Right lung (tissue), 5 donors: Measurements from ENCODE around the gene LAMA4. TPM values are rescaled to one million over a fixed set of nuclear protein-coding genes. Genes with fewer than 3 reads are reported as not detected.
"Not testable (repeated sequence)": the region's sequence is repeated elsewhere in the genome, so short reads cannot be mapped to it uniquely, and the experiment has no call there.

ENCODE experiments used
- DNase-seq, 2 donors: peaks; one replicate each; pipeline ENCODE4 v3.0.0-alpha.2; 2013
- polyA plus RNA-seq, 5 donors: library from polyadenylated mRNA; unstranded; fragments of 120-200 nt; gene quantifications; one replicate each; pipeline versions ENCODE4 v1.2.1 to v1.2.3, GENCODE V29; 2013; ENCODE audit warnings: inconsistent platforms in 1 of 5, low replicate concordance in 1 of 5; ENCODE audit not compliant: insufficient read length in 5 of 5, insufficient read depth in 1 of 5

LAMA4 gene
- polyA plus RNA-seq, 5 donors: 169 to 243 (median 226) TPM

DNA sequence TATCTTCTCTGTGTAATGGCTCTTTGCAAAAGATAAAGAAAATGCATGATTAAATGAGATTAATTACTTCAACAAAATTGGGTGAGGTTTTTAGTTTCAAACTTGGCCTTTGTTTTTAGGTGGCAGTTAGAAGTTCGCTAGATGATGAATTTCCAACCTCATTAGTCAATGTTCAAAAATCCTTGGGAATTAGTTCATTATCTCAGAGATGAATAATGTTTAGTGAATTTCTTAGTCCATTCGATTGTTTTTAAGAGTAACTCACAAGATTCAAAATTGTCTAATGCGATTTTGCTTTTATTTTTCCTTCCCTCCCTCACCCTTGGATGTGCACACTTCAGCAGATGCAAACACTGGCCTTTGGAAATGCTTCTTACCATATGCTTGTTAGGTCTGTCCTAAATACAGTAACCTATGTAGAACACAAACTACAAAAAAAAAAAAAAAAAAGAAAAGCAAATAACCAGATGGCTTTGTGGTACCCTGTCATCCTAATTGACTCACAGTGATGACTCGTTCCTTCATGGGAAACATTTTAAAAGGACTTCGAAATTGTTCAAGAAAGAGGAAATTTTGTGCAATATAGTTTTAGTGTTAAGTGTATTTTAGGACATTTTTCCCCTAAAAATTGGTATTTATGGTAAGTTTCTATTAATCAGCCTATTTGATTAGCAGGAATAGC is 100.3 kb downstream of the LAMA4 start:
- no peak for DNase-seq

DNA sequence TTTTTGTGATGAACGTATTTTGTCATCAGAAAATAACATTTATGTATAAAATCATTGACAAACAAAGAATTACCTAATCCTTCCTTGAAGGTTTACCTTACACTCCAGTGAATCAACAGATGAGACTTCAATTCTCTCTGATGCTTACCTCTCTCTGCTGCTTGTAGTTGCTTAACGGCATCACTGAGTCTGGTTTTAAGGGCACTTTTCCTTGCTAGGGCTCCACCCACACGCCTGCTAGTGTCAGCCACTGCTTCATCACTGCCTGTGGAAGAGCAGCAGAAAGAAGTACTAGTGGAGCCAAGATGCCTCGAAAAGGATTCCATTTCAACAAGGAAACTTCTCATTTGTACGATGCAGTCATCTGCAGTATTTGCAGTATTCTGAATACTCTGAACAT is 104.0 kb downstream of the LAMA4 start:
- DNase-seq: no peak

DNA sequence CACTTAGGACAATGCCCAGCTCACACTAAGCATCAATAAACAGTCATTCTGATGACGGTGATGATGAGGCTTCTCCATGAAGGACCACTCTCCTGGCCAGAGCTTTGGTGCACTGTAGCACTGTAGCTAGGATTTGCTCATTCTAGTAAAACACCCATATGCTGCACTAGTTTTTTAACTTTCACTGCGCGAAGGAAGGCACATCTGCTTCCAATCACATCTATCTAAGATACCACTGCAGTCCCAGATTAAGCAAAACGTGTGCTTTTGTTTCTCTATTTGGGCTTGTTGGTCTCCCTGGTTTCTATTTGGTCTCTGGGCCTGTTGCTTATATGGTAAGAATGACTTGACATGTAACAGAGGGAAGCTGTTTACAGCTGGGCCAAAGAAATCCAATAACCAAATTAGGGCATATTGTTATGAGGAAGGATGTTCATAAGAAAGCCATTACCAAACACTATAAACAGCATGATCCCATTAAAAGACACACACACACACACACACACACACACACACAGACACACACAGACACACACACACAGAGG is 104.6 kb downstream of the LAMA4 start:
- peak; percentile 73 to 82 for DNase-seq

DNA sequence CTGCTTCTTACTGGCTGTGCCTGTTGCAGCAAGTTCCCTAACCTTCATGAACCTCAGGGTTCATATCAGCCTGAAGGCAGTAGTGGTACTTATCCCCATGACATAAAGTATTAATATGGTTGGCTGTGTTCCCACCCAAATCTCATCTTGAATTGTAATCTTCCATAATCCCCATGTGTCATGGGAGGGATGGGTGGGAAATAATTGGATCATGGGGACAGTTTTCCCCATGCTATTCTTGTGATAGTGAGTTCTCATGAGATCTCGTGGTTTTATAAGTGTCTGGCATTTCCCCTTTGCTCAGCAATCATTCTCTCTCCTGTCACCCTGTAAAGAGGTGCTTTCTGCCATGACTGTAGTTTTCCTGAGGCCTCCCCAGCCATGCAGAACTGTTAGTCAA is 105.1 kb downstream of the LAMA4 start:
- DNase-seq: no peak

DNA sequence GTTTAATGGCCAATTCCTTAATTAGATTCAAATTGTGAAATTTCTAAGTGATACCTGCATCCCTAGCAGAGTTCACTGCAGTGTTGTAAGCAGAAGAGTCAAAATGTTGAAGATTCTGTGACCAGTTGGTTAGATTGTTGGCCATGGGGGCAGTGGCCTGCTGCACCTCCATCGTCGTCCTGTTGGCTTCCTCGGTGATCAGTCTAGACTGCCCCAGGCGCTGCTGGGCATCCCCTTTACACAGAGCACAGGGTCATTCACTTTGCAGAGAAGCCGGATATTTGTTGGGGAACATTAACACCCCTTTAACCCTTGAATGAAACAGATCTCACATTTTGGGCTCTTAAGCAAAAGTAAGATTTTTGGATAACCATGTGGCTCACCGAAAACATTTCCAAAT is 106.3 kb downstream of the LAMA4 start:
- no peak for DNase-seq

DNA sequence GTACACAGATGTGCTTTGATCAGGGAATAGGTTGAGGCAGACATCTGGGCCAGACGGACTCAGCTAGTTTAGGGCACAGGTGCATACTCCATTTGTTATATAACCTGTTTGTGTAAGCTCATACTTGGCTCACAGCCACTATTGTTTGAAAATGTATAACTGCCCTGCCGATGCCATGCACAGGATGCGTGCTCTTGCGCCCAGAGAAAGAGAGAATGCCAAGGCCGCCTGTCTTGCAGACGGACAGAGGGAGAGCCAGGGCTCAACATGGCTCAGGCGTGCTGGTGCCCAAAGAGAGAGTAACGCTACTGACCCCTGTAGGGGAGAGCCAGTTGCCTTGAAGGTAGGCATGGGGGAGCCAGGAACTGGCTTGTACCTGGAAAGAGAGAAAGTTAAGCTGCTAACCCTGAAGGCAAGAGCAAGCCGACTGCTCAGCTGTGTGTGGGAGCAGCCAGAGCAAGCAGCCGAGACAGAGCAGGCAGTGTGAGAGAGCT is 109.2 kb downstream of the LAMA4 start:
- no peak for DNase-seq

DNA sequence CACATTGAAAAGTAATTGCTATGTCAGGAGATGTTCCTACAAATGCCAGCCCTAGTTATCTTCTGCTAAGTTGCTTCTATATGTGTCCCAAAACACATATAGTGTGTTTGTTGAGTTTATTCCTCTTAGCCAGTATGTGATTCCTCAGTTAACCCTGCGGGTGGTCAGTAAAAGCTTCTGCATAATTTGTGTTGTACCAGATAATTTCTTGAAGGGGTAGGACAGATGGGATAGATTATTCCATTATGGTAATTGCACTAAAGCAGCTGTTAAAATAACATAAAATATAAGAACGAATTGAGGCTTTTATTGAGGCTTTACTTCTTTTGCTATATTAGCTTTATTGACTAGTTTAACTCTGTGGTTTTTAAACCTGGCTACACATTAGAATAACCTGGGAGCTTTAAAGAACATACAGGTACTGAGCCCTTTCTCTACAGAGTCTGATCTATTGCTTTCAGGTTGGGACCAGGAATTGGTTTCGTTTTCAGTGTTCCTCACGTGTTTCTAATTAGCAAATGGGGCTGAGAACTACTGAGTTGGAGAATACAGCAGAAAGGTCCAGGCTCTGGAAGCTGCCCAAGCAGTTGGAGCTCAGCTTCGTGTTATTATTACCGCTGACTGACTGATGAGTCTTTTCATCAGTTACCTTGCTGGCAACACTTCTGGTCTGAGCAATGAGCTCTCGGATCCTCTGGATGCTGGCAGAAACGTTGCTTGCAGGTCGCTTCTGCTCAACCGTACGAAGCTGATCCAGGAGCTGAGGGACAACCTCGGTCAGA is 110.0 kb downstream of the LAMA4 start:
- no peak for DNase-seq

DNA sequence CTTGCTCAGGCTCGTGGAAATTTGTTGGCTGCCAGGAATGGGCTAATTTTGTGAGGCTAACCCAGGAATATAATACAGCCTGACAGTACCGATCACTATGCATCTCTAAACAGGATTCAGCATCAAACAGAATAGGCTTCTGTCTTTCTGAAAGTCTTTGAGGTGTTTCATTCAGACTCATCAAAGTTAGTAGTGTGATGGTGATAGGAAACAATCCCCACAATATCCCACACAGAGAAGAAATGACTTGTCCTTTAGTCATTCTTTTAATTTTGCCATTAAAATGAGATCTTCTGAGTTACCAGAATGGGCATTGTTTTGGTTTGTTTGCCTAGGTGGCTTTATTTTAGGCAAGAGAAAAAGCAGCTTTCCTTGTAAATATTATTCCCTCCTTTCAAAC is 112.7 kb downstream of the LAMA4 start:
- DNase-seq: no peak

DNA sequence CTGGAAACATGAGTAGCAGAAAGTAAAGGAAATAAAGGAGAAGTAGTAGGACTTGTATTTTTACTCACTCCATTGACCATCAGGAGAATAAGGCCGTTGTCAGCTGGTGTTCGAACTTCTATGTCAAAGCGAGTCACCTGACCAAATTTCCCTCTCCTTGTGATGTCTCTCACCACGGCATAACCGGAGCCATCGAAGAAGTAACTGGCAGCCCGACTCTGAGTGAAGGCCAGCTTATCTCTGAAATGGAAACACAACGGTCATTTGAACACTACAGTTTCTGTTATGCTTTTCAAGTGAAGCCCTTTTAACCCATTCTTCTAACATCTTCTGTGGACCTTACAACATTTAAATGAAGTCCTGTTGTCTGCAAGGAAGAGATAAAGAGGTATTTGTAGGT is 115.3 kb downstream of the LAMA4 start:
- no peak for DNase-seq

DNA sequence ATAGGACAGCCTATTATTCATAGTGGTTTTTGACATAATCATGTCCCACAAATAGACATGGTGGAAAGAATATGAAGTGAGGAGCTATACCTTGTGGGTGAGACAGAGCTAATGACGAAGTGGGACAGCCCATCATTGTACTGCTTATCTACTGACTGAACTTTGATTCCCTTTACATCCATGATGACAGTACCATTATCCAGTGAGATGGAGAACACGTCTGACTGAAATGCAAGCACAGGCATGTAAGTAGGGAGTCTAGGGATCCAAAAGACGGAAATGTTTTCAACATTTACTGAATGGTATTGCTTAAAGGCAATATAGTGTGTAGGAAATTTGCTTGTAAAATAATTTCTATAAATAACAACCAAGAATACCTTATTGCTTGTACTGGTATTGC is 123.5 kb downstream of the LAMA4 start:
- no peak for DNase-seq

DNA sequence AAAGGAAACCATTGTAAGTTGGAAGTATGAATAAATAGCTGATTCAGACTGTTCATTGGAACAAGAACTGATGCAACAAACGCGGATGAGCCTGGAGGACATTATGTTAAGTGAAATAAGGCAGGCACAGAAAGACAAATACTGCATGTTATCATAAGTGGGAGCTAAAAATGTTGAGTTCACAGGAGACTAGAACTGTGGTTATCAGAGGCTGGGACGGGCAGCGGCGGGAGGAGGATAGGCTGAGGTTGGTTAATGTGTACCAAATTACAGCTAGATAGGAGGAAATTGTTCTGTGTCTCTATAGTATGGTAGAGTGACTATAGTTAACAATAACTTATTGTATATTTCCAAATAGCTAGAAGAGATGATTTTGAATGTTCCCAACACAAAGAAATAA is 126.2 kb downstream of the LAMA4 start:
- no peak for DNase-seq

DNA sequence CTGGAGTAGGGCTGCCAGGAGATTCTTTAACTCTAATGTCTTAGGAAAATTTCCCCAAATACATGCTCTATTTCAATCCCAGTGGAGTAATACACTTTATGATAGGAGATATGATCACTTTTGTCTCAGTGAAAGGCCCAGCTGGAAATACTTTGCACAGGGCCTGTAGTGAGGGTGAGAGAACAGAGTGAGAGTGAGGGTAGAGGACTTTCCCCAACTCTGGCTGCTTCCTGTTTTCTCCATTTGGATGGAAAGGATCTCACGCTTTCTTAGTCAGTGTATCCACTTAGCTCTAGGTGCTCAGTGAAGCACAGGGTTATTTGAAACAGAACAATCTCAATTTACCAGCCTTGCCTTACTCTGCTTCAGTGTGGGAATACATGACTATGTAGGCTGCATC is 130.4 kb downstream of the LAMA4 start:
- DNase-seq: no peak

DNA sequence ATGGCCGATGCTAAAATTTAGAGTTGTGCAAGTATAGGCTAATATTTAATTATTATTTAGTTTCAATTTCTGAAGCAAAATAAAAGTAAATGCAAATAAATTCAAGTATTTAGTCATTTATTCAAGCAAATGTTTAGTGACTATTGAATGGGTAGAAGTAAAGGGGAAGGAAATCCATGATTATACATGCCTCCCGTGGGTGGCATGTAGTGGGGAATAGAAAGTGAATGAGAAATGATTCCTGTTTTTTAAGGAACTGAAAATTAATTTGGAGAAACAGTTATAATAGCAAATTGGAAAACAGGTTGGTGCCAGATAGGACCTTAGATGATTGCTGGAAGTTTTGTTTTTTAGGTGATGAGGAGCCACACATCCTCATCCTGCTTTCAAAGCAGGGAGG is 131.6 kb downstream of the LAMA4 start:
- no peak for DNase-seq

DNA sequence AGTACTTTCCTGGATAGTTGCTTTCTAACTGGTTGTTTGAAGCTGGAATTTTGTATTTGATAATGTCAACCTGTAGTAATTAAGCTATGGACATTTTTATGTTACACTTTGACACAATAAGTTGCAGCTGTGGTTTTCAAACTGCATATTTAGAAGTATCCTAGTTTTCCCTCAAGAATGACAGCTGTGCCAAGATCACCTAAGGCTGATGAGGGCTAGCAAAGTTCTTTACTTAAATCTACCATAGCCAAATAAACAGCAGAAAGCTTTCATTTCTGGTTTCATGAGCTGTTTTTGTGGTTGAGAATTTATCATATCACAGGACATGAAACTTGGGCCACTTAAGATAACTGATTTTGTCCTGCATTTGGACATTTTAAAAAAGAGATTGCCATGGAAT is 136.3 kb downstream of the LAMA4 start:
- no peak for DNase-seq

DNA sequence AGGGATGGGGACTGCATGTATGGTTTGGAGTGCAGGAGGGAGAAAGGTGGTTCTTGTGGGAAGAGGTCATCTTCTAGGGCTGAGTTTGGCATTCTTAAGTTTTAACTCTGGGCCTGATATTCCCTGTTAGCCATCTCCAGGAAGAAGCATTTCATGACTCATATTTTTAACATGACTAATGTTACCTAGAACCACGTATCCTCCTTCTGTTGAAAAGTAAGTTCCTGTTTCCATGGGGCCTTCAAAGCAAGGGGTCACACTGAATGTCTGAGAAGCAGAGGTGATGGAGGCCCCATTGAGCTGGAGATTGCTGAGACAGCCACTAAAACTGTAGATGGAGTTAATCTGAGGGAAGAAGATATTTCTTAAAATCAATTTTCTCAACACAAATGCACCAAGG is 136.8 kb downstream of the LAMA4 start:
- no peak for DNase-seq

DNA sequence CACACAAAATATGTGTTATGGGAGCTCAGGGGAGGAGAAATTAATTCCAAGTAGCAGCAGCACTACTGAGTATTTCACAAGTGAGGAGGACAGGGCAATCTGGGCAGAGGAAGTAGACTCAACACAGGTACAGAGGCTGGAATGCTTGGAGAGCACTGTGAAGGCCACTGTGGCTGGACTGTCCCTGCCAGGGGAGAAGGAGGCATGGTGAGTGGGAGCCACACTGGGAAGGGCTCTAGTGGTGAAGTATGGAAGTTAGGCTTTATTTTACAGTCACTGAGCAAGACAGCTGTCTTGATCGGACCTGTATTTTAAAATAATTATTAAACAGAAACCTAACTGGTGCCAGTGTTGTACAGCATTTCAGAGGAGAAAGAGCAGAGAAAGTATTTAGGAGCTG is 138.1 kb downstream of the LAMA4 start:
- DNase-seq: no peak

DNA sequence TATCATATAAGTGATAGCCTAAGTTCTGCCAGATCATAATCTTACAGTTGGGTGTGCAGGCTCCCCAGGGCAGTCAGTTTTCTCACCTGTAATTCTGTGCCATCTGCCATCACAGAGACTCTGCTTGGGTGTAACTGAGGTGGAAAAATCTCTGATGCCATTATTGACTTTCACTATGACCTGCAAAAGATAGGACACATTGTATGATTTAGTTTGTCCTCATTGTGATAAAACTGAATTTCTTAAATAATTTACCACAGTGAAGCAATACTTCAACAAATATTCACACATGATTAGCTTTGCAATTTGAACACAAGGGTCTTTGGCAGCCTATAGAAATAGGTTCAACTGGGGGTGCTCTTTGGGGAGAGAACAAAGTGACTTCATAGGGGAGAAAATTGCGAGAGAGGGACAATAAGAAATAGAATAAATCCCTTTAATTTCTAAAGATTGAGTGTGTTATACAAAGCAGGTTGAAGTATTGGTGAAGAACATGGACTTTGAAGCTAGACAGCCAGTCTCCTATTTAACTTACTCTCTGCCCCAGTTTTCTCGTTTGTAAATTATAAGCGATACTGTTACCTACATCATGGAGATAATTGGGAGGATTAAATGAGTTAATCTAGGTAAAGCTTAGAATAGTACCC is 139.7 kb downstream of the LAMA4 start:
- no peak for DNase-seq

DNA sequence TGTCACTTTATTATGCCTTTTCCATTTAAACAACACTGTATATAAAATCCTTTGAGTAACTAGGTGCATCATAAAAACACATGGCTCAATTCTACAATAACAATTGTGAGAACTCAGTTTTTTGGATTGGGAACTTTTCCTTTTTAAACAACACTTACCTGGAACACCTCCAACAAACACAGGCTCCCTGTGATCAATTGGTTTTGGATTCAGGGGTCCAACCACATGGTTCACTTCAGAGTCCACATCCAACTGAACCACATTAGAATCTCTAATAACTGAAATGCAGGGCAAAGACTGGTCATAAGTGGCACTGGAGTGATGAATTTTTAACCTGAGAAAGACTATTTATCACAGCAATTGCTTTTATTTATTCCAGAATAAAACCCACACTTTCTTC is 140.4 kb downstream of the LAMA4 start:
- no peak for DNase-seq

DNA sequence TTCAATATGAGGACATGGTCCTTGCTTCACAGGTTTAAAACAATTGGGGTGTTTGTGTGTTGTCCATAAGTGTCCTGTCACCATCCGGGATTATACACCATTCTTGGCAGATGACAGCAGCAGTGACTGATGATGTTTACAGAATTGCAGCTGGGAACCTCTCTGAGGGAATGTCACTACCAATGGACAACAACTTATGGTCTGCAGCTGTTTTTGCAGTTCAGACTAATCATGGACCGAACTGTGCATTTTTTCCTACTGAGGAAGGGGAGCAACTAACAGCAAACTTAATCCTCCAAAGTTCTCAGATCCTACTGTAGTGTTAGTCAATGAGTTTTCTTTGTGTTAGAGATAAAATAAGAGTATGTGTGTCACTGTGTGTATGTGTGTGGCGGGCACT is 140.9 kb downstream of the LAMA4 start:
- peak; percentile 47 to 50 for DNase-seq

DNA sequence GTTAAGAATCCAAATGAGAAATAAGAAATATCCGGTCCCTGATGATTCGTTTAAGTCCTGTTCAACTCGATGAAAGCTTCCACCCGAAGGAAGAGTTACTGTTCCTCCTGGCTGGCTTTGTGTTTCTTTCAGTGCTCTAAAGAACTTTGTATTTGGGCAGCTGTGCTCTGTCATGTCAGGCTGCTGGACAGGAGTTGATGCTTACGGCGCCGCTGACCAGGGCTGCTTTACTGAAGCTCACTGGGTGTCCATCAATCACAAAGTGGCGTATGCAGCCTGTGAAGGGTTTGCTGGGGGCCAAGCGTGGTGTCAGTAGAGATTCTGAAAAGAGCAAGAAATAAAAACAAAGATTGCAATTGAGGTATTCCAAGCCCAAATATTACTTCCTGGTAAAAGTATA is 145.1 kb downstream of the LAMA4 start:
- no peak for DNase-seq

DNA sequence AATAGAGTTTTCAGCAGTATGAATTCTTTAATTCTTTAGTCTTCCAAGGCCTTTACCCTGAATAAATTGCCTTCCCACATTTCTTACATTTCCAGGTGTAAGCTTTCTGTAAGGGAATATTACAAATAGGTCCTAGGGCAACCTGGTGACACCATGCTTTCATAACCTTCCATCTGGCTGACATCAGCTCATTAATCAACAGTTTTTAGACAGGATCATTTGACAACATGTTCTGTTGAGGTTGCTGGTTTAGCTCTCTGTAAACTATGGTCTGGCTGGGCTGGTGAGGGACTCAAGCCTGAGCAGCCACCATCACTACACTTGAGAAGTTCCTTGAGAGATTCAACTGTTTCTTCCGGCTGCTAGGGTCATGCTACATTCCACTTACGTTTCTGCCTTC is 147.8 kb downstream of the LAMA4 start:
- no peak for DNase-seq

DNA sequence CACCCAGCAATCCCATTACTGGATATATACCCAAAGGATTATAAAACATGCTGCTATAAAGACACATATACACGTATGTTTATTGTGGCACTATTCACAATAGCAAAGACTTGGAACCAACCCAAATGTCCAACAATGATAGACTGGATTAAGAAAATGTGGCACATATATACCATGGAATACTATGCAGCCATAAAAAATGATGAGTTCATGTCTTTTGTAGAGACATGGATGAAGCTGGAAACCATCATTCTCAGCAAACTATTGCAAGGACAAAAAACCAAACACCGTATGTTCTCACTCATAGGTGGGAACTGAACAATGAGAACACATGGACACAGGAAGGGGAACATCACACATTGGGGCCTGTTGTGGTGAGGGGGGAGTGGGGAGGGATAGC is 148.3 kb downstream of the LAMA4 start:
- not testable (repeated sequence) for DNase-seq

DNA sequence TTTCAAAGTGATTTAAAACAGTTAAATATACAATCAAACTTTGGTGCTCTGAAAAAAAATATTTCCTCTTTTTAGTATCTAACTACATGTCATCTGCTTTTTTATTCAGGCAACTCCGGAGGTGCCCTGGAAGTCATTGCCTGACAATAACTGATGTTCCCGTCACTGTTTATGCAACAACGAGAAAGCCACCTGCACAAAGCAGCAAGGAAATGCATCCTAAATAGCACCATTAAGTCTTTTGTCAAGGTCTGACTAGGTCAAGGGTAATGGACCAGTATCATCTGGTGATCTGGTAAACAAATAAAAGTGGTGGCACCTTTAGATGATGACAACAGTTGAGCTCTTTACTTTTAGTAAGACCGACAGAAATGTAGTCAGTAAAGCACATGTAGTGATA is 153.8 kb downstream of the LAMA4 start:
- DNase-seq: no peak
